RWPE1 (cell line): ENCODE measurements around the gene PDHB.

Experiments used
- CTCF ChIA-PET: fragments of 350-600 bp; sonication (Branson Sonifier 250); formaldehyde crosslinking; extraction: SDS; loops from one replicate; lab custom pipeline; 2021; lab: Yijun Ruan, JAX
- POLR2A ChIA-PET: fragments of 400-600 bp; formaldehyde crosslinking; extraction: SDS; loops from one replicate; lab custom pipeline; 2020; ENCODE audit warnings: antibody characterized with exemption; ENCODE audit not compliant: low non-redundant PET; lab: Yijun Ruan, JAX
- DNase-seq: peaks from one replicate; pipeline ENCODE4 v3.0.0; 2012; ENCODE audit warnings: low spot score
- H3K27ac ChIP-seq: fragments of 450-650 bp; 2 replicates; pipeline ENCODE4 v1.5.1; 2017
- TF ChIP-seq, protein P1 (sequence below): fragments of 450-650 bp; conservative IDR thresholded peaks from 2 replicates; pipeline ENCODE4 v1.5.1; 2017; ENCODE audit warnings: low read depth, mild to moderate bottlenecking

The PDHB gene

GRCh38 chr3:58391156-58391865, 42.3 kb downstream of the PDHB start:
- TF ChIP-seq, protein P1, sequence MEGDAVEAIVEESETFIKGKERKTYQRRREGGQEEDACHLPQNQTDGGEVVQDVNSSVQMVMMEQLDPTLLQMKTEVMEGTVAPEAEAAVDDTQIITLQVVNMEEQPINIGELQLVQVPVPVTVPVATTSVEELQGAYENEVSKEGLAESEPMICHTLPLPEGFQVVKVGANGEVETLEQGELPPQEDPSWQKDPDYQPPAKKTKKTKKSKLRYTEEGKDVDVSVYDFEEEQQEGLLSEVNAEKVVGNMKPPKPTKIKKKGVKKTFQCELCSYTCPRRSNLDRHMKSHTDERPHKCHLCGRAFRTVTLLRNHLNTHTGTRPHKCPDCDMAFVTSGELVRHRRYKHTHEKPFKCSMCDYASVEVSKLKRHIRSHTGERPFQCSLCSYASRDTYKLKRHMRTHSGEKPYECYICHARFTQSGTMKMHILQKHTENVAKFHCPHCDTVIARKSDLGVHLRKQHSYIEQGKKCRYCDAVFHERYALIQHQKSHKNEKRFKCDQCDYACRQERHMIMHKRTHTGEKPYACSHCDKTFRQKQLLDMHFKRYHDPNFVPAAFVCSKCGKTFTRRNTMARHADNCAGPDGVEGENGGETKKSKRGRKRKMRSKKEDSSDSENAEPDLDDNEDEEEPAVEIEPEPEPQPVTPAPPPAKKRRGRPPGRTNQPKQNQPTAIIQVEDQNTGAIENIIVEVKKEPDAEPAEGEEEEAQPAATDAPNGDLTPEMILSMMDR = no peak
- ChIA-PET CTCF (no interaction called here), POLR2A (no interaction called here)
- no peak overlapping the region for H3K27ac ChIP-seq
- no peak for DNase-seq

- ChIA-PET POLR2A (no interaction called here), CTCF (no interaction called here)
- TF ChIP-seq, protein P1 = no peak
- DNase-seq = no peak
- H3K27ac ChIP-seq = no peak overlapping the region
These were observed 45.0 kb downstream of the PDHB start for GRCh38 chr3:58388550-58389091.

GRCh38 chr3:58387650-58388546, 45.7 kb downstream of the PDHB start:
- DNase-seq = no peak
- TF ChIP-seq, protein P1 = no peak
- POLR2A ChIA-PET = no interaction called here
- no peak overlapping the region for H3K27ac ChIP-seq
- CTCF ChIA-PET = no interaction called here

- TF ChIP-seq, protein P1 = no peak
- no peak overlapping the region for H3K27ac ChIP-seq
- ChIA-PET CTCF (no interaction called here), POLR2A (no interaction called here)
- DNase-seq = no peak
These were observed 46.8 kb downstream of the PDHB start for GRCh38 chr3:58386626-58387365.

- CTCF ChIA-PET = no interaction called here
- TF ChIP-seq, protein P1 = no peak
- DNase-seq = no peak
- POLR2A ChIA-PET = no interaction called here
- H3K27ac ChIP-seq = peak overlapping the region; percentile 72
These were observed 49.1 kb downstream of the PDHB start for GRCh38 chr3:58384381-58385090.
